AG10803 (cell line): ENCODE results near the gene PSME1.

Experiments
- DNase-seq: peaks from one replicate; pipeline ENCODE4 v3.0.0; 2010; ENCODE audit warnings: low read depth
- H3K4me3 ChIP-seq: 2 replicates; pipeline ENCODE4 v1.5.1; 2011; ENCODE audit warnings: mild to moderate bottlenecking, low read length, control low read depth
- TF ChIP-seq, protein P1 (sequence below): conservative IDR thresholded peaks from 2 replicates; pipeline ENCODE4 v1.5.1; 2011; ENCODE audit warnings: mild to moderate bottlenecking, low read length, control low read depth, inconsistent platforms

The PSME1 gene

GRCh38 chr14:24177891-24178290 lies 41.9 kb downstream of the PSME1 start:
- TF ChIP-seq, protein P1, sequence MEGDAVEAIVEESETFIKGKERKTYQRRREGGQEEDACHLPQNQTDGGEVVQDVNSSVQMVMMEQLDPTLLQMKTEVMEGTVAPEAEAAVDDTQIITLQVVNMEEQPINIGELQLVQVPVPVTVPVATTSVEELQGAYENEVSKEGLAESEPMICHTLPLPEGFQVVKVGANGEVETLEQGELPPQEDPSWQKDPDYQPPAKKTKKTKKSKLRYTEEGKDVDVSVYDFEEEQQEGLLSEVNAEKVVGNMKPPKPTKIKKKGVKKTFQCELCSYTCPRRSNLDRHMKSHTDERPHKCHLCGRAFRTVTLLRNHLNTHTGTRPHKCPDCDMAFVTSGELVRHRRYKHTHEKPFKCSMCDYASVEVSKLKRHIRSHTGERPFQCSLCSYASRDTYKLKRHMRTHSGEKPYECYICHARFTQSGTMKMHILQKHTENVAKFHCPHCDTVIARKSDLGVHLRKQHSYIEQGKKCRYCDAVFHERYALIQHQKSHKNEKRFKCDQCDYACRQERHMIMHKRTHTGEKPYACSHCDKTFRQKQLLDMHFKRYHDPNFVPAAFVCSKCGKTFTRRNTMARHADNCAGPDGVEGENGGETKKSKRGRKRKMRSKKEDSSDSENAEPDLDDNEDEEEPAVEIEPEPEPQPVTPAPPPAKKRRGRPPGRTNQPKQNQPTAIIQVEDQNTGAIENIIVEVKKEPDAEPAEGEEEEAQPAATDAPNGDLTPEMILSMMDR, result no peak
- DNase-seq, result no peak
- no peak overlapping the region for H3K4me3 ChIP-seq

GRCh38 chr14:24178399-24179178 lies 42.6 kb downstream of the PSME1 start:
- TF ChIP-seq, protein P1, result no peak
- H3K4me3 ChIP-seq, result no peak overlapping the region
- no peak for DNase-seq

- TF ChIP-seq, protein P1, result no peak
- no peak overlapping the region for H3K4me3 ChIP-seq
- no peak for DNase-seq
Measured at GRCh38 chr14:24179294-24179960, 43.4 kb downstream of the PSME1 start.

GRCh38 chr14:24179961-24180796 lies 44.2 kb downstream of the PSME1 start:
- TF ChIP-seq, protein P1, result no peak
- no peak overlapping the region for H3K4me3 ChIP-seq
- peak; percentile 85 for DNase-seq

- H3K4me3 ChIP-seq, result no peak overlapping the region
- no peak for DNase-seq
- TF ChIP-seq, protein P1, result no peak
Measured at GRCh38 chr14:24181371-24182077, 45.5 kb downstream of the PSME1 start.

DNA sequence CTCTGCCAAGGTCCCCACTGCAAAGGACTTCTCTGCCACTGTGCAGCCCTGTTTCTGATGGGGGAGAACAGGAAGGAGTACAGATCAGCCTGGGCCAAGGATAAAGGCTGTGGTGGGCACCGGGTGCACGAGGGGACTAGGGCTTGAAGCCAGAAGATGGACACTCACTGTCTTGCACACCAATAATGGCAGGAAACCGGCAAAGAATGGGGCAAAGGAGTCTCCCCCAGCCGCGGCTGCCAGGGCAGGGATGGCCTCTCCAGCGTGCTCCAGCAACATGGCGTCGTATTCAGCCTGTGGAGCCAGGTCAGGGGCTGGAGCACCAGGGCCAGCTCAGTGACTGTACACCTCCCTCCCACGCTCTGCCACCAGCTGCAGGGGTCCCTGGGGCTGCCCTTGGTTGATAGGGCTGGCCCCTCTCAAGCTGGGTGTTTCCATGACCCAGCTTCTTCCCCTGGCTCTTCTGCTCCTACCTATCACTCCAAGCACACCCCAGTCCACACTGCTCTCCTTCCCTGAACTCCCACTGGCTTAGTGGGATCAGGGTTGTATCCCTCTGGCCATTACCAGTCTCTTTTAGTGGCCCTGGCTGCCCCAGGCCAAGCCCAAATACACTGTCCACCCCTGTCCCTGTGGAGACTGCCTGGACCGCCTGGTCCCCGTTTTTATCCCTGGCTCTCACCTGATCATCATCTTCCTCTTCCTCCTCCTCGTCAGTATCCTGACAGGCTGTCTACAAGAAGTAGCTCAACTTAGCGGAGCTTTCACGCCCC lies 46.3 kb downstream of the PSME1 start:
- no peak overlapping the region for H3K4me3 ChIP-seq
- DNase-seq, result no peak
- TF ChIP-seq, protein P1, result no peak
